Kidney (tissue), 14 donors: Measurements from ENCODE around the gene TPM1. TPM values are rescaled to one million over a fixed set of nuclear protein-coding genes. Genes with fewer than 3 reads are reported as not detected.

ENCODE experiments used
- DNase-seq, 5 donors: peaks; one replicate each; pipeline ENCODE4 v3.0.0-alpha.2; 2013 to 2020
- FAIRE-seq: peaks from 2 replicates; lab custom pipeline; 2012; peaks lifted over from hg19 to GRCh38; lab: Jason Lieb, UNC
- H3K27ac ChIP-seq, 2 donors: one replicate each; pipeline ENCODE4 v1.7.0; 2013; ENCODE audit warnings: low read depth in 2 of 2, low read length in 2 of 2, inconsistent platforms in 1 of 2
- H3K27me3 ChIP-seq: one replicate; pipeline ENCODE4 v1.7.1; 2013; ENCODE audit warnings: low read length, inconsistent platforms; ENCODE audit not compliant: control insufficient read depth, insufficient read depth
- H3K36me3 ChIP-seq, 3 donors: one replicate each; pipeline versions ENCODE4 v1.7.0 to v1.7.1; 2013; ENCODE audit warnings: low read length in 3 of 3, control low read depth in 1 of 3, inconsistent platforms in 1 of 3; ENCODE audit not compliant: insufficient read depth in 3 of 3, control insufficient read depth in 2 of 3
- H3K4me1 ChIP-seq, 3 donors: one replicate each; pipeline versions ENCODE4 v1.7.0 to v1.7.1; 2013; ENCODE audit warnings: low read length in 3 of 3, inconsistent platforms in 1 of 3, low read depth in 1 of 3; ENCODE audit not compliant: control insufficient read depth in 2 of 3, insufficient read depth in 2 of 3
- H3K4me3 ChIP-seq, 3 donors: one replicate each; pipeline versions ENCODE4 v1.7.0 to v1.8.1; 2013; ENCODE audit warnings: low read length in 3 of 3, control low read depth in 1 of 3, inconsistent platforms in 1 of 3
- H3K9ac ChIP-seq, 3 donors: one replicate each; pipeline versions ENCODE4 v1.7.0 to v1.7.1; 2013; ENCODE audit warnings: low read length in 3 of 3, control low read depth in 1 of 3, inconsistent platforms in 1 of 3
- H3K9me3 ChIP-seq, 3 donors: one replicate each; pipeline versions ENCODE4 v1.7.0 to v1.7.1; 2013; ENCODE audit warnings: low read length in 3 of 3, control low read depth in 1 of 3, inconsistent platforms in 1 of 3; ENCODE audit not compliant: control insufficient read depth in 2 of 3, insufficient read depth in 1 of 3
- CTCF ChIP-seq: IDR thresholded peaks from 3 replicates; pipeline ENCODE4 v1.5.1; 2012; ENCODE audit warnings: mild to moderate bottlenecking, moderate library complexity, borderline replicate concordance; ENCODE audit not compliant: insufficient read depth; ENCODE audit errors: extremely low read depth
- intact Hi-C: fragments of 100-400 bp; cut with DNase I; formaldehyde crosslinking; loops from one replicate; pipeline ENCODE4 v1.11.1; 2022
- polyA plus RNA-seq: library from polyadenylated mRNA; stranded (reverse); fragments of 350-450 nt; fragmentation: Illumina TruSeq; extraction: RNeasy Lipid Tissue Mini Kit (QIAGEN cat#74804); gene quantifications from one replicate; pipeline ENCODE4 v1.2.3, GENCODE V29; 2014; ENCODE audit warnings: low read depth, low replicate concordance; ENCODE audit not compliant: insufficient read depth
- total RNA-seq: library from RNA; stranded (reverse); fragmentation: NEBNext Ultra II Directional; extraction: Animal tissue kit (Norgen Biotek cat#: 25700); gene quantifications from one replicate; pipeline ENCODE4 v1.2.1, GENCODE V29; 2021
- donor health status: control.
- donor health status: control.
- donor health status: control.
- donor health status: control.
- donor health status: control.
- donor health status: DM: yes; HTN: yes; CAD: no.
- donor health status: Normal renal cell carcinoma (clear cell type).

The TPM1 gene
- total and polyA plus RNA-seq, 2 donors from 2014 or later, result 252 to 473 TPM

GRCh38 chr15:63022663-63023062 lies 19.9 kb upstream of the TPM1 start:
- DNase-seq, result no peak
- Histone ChIP-seq H3K9me3 (no peaks in the 10 kb centered on the region), H3K27ac (no peak overlapping the region), H3K4me1 (no peaks in the 10 kb centered on the region), H3K36me3 (no peaks in the 10 kb centered on the region), H3K4me3 (no peak overlapping the region), H3K27me3 (no peaks in the 10 kb centered on the region), H3K9ac (no peak overlapping the region)
- FAIRE-seq, result no peak
- TF ChIP-seq CTCF, result no peak
- intact Hi-C loops, result no loop called here

- Histone ChIP-seq H3K4me1 (no peaks in the 10 kb centered on the region), H3K27ac (no peak overlapping the region), H3K27me3 (no peaks in the 10 kb centered on the region), H3K36me3 (no peaks in the 10 kb centered on the region), H3K4me3 (no peak overlapping the region), H3K9ac (no peak overlapping the region), H3K9me3 (no peaks in the 10 kb centered on the region)
- no peak for FAIRE-seq
- no peak for DNase-seq
- TF ChIP-seq CTCF, result no peak
- intact Hi-C loops, result no loop called here
Measured at GRCh38 chr15:63023351-63023945, 19.1 kb upstream of the TPM1 start.

- FAIRE-seq (no peak), DNase-seq (no peak)
- H3K9ac ChIP-seq, result no peak overlapping the region
- H3K4me3 ChIP-seq, result no peak overlapping the region
- no peaks in the 10 kb centered on the region for H3K36me3 ChIP-seq
- TF ChIP-seq CTCF, result no peak
- no peak overlapping the region for H3K27ac ChIP-seq
- H3K27me3 ChIP-seq, result no peaks in the 10 kb centered on the region
- H3K9me3 ChIP-seq, result no peaks in the 10 kb centered on the region
- intact Hi-C loops, result no loop called here
- no peaks in the 10 kb centered on the region for H3K4me1 ChIP-seq
Measured at GRCh38 chr15:63025460-63025859, 17.1 kb upstream of the TPM1 start.

- intact Hi-C loops, result no loop called here
- H3K36me3 ChIP-seq, result no peaks in the 10 kb centered on the region
- no peaks in the 10 kb centered on the region for H3K27me3 ChIP-seq
- H3K4me3 ChIP-seq, result no peak overlapping the region
- no peak for FAIRE-seq
- no peaks in the 10 kb centered on the region for H3K9me3 ChIP-seq
- H3K27ac ChIP-seq, result no peak overlapping the region
- no peak overlapping the region for H3K9ac ChIP-seq
- no peak for TF ChIP-seq CTCF
- no peaks in the 10 kb centered on the region for H3K4me1 ChIP-seq
- no peak for DNase-seq
Measured at GRCh38 chr15:63027646-63028045, 14.9 kb upstream of the TPM1 start.
